ENCODE measurements around the gene GNAQ. TPM values are rescaled to one million over a fixed set of nuclear protein-coding genes. Genes with fewer than 3 reads are reported as not detected.

GNAQ gene
- total RNA-seq, 1 donor from 2014 or later = 21.3 TPM

- Histone ChIP-seq H3K27me3 (ENCODE audit: control insufficient read depth, insufficient read depth, low read length) (no peaks in the 10 kb centered on the region), H3K4me3 (ENCODE audit: low read depth, low read length) (no peak overlapping the region), H3K36me3 (ENCODE audit: control insufficient read depth, insufficient read depth, low read length) (no peaks in the 10 kb centered on the region)
- TF ChIP-seq, protein P1, sequence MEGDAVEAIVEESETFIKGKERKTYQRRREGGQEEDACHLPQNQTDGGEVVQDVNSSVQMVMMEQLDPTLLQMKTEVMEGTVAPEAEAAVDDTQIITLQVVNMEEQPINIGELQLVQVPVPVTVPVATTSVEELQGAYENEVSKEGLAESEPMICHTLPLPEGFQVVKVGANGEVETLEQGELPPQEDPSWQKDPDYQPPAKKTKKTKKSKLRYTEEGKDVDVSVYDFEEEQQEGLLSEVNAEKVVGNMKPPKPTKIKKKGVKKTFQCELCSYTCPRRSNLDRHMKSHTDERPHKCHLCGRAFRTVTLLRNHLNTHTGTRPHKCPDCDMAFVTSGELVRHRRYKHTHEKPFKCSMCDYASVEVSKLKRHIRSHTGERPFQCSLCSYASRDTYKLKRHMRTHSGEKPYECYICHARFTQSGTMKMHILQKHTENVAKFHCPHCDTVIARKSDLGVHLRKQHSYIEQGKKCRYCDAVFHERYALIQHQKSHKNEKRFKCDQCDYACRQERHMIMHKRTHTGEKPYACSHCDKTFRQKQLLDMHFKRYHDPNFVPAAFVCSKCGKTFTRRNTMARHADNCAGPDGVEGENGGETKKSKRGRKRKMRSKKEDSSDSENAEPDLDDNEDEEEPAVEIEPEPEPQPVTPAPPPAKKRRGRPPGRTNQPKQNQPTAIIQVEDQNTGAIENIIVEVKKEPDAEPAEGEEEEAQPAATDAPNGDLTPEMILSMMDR (IDR thresholded peaks at IDR 0.05; ENCODE audit: insufficient read depth, low read length, severe bottlenecking) = no peak
- DNase-seq (ENCODE audit: low read depth) = no peak
- FAIRE-seq = no peak
These were observed 224.9 kb downstream of the GNAQ start for GRCh38 chr9:77806741-77807140.

DNA sequence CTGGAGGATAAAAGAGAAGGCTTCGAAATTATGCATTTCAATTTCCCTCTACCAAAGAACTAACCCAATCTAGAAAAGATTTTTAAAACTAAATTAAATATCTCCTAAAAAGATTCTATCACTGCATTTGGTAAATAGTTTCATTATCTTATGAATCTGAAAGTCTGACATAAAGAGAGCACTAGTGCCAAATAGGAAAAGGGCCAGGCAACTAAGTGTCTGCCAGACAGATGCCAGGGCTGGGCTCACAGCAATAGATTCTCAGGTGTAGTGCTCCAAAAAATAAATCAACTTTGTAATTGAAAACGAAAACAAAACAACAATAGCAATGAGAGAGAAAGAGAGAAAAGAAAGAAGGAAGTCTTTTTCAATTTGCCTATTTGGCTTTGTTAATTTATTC, 225.8 kb downstream of the GNAQ start:
- no peak for DNase-seq (ENCODE audit: low read depth)
- no peak for FAIRE-seq
- Histone ChIP-seq H3K27me3 (ENCODE audit: control insufficient read depth, insufficient read depth, low read length) (no peaks in the 10 kb centered on the region), H3K4me3 (ENCODE audit: low read depth, low read length) (no peak overlapping the region), H3K36me3 (ENCODE audit: control insufficient read depth, insufficient read depth, low read length) (no peaks in the 10 kb centered on the region)
- TF ChIP-seq, protein P1 (IDR thresholded peaks at IDR 0.05; ENCODE audit: insufficient read depth, low read length, severe bottlenecking) = no peak

DNA sequence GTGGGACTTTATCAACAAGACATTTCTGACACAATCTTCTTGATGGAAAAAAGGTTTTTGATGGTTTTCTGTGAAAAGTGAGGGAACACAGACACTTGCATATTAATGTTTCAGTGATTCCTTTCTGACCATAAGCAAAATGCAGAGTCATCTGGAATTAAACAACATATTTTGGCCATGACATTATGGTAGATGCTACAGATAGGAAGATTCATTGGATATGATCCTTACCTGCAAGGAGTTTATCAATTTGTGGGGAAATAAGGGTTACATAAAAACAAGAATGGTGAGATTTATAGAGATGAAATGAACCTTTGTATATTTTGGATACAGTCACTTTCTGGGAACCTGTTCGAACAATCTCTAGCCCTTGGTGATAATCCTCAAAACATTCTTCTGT, 228.2 kb downstream of the GNAQ start:
- TF ChIP-seq, protein P1 (IDR thresholded peaks at IDR 0.05; ENCODE audit: insufficient read depth, low read length, severe bottlenecking) = no peak
- DNase-seq (ENCODE audit: low read depth) = no peak
- no peak for FAIRE-seq

DNA sequence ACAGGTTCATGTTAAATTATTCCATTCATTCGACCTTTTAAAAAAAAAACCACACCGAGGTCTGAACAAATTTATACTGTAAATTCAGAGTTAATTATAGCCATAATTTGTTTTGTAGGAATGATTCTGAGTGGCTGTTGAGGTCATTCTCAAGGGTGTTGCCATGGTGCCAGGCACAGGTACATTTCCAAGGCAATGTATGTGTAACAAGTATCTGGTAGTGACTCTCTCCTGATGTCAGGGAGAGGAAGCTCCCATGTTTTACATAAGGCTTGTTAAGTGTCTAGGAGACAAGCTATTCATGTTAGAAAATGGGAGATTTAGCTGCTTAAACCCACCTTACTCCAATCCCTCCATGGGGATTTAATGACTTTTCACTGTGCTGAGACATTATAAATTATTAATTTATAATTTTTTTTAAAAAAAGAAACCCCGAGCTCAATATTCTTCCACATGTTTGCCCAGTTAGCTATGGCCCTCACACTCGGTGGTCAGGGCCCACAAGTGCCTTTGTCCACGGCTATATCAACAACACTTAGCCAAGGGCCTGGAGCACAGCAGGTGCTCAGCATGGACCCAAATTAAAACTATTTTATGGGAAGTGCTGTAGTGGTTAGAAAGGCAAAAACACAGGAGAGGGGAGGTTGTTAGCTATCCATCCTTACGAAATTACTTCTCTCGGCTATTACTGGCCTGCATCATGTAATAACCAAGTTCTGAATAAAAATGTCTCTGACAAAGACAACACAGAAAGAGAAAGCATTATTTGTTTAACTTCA, 228.9 kb downstream of the GNAQ start:
- Histone ChIP-seq H3K36me3 (ENCODE audit: control insufficient read depth, insufficient read depth, low read length) (no peaks in the 10 kb centered on the region), H3K4me3 (ENCODE audit: low read depth, low read length) (no peak overlapping the region), H3K27me3 (ENCODE audit: control insufficient read depth, insufficient read depth, low read length) (no peaks in the 10 kb centered on the region)
- DNase-seq (ENCODE audit: low read depth) (no peak), FAIRE-seq (no peak)
- TF ChIP-seq, protein P1 (IDR thresholded peaks at IDR 0.05; ENCODE audit: insufficient read depth, low read length, severe bottlenecking) = no peak

More for the DNA sequence above, 228.2 kb downstream of the GNAQ start:
- H3K27me3 ChIP-seq (ENCODE audit: control insufficient read depth, insufficient read depth, low read length) = no peaks in the 10 kb centered on the region
- H3K4me3 ChIP-seq (ENCODE audit: low read depth, low read length) = no peak overlapping the region
- H3K36me3 ChIP-seq (ENCODE audit: control insufficient read depth, insufficient read depth, low read length) = no peaks in the 10 kb centered on the region

DNA sequence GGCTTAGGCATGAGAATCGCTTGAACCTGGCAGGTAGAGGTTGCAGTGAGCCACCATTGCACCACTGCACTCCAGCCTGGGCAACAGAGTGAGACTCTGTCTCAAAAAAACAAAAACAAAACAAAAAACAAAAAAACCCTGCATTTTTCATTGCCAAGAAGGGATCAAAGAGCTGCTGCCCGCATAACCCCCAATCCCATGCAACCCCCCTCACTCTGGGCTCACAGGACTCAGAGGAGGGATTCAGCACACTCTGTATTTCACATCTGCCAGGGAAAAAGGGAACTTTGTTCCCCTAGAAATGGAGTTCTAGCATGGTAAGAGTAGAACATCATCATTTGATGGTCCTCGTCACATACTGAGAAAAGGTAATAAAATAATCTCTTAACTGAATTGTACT, 229.5 kb downstream of the GNAQ start:
- DNase-seq (ENCODE audit: low read depth) (no peak), FAIRE-seq (no peak)
- H3K4me3 ChIP-seq (ENCODE audit: low read depth, low read length) = no peak overlapping the region
- no peaks in the 10 kb centered on the region for H3K27me3 ChIP-seq (ENCODE audit: control insufficient read depth, insufficient read depth, low read length)
- H3K36me3 ChIP-seq (ENCODE audit: control insufficient read depth, insufficient read depth, low read length) = no peaks in the 10 kb centered on the region
- TF ChIP-seq, protein P1 (IDR thresholded peaks at IDR 0.05; ENCODE audit: insufficient read depth, low read length, severe bottlenecking) = no peak

All from bronchial epithelial cell (primary cell).